Daoy (cell line): ENCODE results near the gene PDE6A. TPM values are rescaled to one million over a fixed set of nuclear protein-coding genes. Genes with fewer than 3 reads are reported as not detected.

Source experiments
- DNase-seq: peaks from one replicate; pipeline ENCODE4 v3.0.0-alpha.2; 2015; ENCODE audit warnings: low read depth
- total RNA-seq: library from RNA; depleted of rRNA; stranded (reverse); fragments of >200 nt; shearing (Covaris generic); gene quantifications from 2 replicates; pipeline ENCODE4 v1.2.3, GENCODE V29; 2014

Gene PDE6A
- total RNA-seq, 1 experiment from 2014 or later: not detected

- peak; percentile 77 for DNase-seq
These were observed 105.5 kb downstream of the PDE6A start for GRCh38 chr5:149838881-149839739.

GRCh38 chr5:149837680-149838269 is 106.8 kb downstream of the PDE6A start:
- DNase-seq: peak; percentile 73

GRCh38 chr5:149836451-149837139 is 108.0 kb downstream of the PDE6A start:
- no peak for DNase-seq

- DNase-seq: peak; percentile 74
These were observed 110.2 kb downstream of the PDE6A start for GRCh38 chr5:149834246-149834855.

GRCh38 chr5:149833116-149833827 is 111.3 kb downstream of the PDE6A start:
- DNase-seq: no peak

GRCh38 chr5:149832636-149833035 is 112.0 kb downstream of the PDE6A start:
- no peak for DNase-seq

GRCh38 chr5:149831492-149831891 is 113.1 kb downstream of the PDE6A start:
- DNase-seq: peak; percentile 84

GRCh38 chr5:149830579-149830978 is 114.0 kb downstream of the PDE6A start:
- DNase-seq: no peak

GRCh38 chr5:149829954-149830353 is 114.6 kb downstream of the PDE6A start:
- no peak for DNase-seq

GRCh38 chr5:149828161-149829011 is 116.2 kb downstream of the PDE6A start:
- peak; percentile 89 for DNase-seq

GRCh38 chr5:149827546-149827945 is 117.0 kb downstream of the PDE6A start:
- DNase-seq: no peak

- no peak for DNase-seq
These were observed 117.5 kb downstream of the PDE6A start for GRCh38 chr5:149827086-149827485.

- DNase-seq: no peak
These were observed 118.0 kb downstream of the PDE6A start for GRCh38 chr5:149826574-149826973.

- DNase-seq: no peak
These were observed 119.7 kb downstream of the PDE6A start for GRCh38 chr5:149824846-149825245.

GRCh38 chr5:149824120-149824519 is 120.5 kb downstream of the PDE6A start:
- DNase-seq: no peak

- no peak for DNase-seq
These were observed 121.2 kb downstream of the PDE6A start for GRCh38 chr5:149823375-149823774.

GRCh38 chr5:149822301-149822700 is 122.3 kb downstream of the PDE6A start:
- no peak for DNase-seq

GRCh38 chr5:149820536-149821510 is 123.8 kb downstream of the PDE6A start:
- no peak for DNase-seq

- DNase-seq: no peak
These were observed 124.6 kb downstream of the PDE6A start for GRCh38 chr5:149820012-149820411.
